ENCODE data around the gene SIDT1.

DNA sequence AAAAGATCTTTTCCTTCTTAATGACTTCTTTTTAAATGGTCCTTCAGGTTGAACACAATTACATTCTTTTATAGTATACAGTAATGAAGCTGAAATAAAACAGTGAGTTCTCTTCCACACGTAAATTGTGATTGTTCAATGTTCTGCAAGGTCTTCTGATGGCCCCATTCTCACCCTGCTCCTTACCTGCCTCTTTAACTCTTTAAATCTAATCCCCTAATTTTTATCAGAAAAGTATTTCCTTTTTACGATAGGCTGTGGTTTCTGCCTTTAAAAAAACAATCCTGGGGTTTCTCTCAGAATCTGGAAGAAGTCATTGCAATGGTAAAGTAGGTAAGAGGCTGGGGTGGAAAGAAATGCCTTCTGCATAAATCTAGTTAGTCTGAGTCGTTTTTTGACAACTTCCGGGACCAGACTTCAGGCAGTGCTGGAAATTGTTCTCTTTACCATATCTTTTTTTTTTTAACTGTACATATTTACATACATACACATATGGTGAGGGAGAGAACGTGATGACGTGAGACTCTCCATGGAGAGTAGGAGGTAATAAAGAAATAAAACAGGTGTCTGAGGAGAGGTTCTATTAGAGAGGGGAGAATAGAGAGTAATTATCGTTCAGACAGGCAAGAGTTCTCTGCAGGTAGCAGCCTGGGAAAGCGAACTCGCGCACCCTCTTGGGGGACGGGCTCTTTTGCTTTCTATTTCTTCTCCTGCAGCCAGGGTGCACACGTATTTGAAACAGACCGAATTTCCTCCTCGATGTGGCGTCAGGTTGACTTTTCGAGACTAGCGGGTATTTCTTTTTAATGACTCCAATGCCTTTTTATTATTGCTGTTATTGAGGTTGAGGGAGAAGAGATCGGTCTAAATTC lies at the start of gene SIDT1:
- TF ChIP-seq, protein P1, sequence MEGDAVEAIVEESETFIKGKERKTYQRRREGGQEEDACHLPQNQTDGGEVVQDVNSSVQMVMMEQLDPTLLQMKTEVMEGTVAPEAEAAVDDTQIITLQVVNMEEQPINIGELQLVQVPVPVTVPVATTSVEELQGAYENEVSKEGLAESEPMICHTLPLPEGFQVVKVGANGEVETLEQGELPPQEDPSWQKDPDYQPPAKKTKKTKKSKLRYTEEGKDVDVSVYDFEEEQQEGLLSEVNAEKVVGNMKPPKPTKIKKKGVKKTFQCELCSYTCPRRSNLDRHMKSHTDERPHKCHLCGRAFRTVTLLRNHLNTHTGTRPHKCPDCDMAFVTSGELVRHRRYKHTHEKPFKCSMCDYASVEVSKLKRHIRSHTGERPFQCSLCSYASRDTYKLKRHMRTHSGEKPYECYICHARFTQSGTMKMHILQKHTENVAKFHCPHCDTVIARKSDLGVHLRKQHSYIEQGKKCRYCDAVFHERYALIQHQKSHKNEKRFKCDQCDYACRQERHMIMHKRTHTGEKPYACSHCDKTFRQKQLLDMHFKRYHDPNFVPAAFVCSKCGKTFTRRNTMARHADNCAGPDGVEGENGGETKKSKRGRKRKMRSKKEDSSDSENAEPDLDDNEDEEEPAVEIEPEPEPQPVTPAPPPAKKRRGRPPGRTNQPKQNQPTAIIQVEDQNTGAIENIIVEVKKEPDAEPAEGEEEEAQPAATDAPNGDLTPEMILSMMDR (IDR thresholded peaks at IDR 0.05; ENCODE audit: insufficient read depth, low read length, poor library complexity, severe bottlenecking) = no peak
- no peak for TF ChIP-seq EZH2phosphoT487 (conservative IDR thresholded peaks at IDR 0.05; ENCODE audit: low read length)

Data from SU-DHL-6 (cell line).